B cell (primary cell): Measurements from ENCODE around the gene FMN1.

Source experiments
- CTCF ChIP-seq: fragments of 200-600 bp; IDR thresholded peaks from one replicate; pipeline ENCODE4 v1.8.0; 2022; ENCODE audit warnings: antibody characterized with exemption, mild to moderate bottlenecking
- EZH2 ChIP-seq: IDR thresholded peaks from 2 replicates; pipeline ENCODE4 v1.6.1; 2012; ENCODE audit warnings: borderline replicate concordance, low read depth, mild to moderate bottlenecking, moderate library complexity, low read length; ENCODE audit not compliant: insufficient read depth, poor library complexity, severe bottlenecking

GRCh38 chr15:32817577-32817976 is 376.9 kb downstream of the FMN1 start:
- TF ChIP-seq CTCF (no peak), EZH2 (no peak)
